ENCODE data around the gene CARD10.

CARD10 gene

GRCh38 chr22:37462436-37462835 lies 56.8 kb downstream of the CARD10 start:
- peak; percentile 6 for DNase-seq

GRCh38 chr22:37461961-37462360 lies 57.3 kb downstream of the CARD10 start:
- DNase-seq = no peak

DNA sequence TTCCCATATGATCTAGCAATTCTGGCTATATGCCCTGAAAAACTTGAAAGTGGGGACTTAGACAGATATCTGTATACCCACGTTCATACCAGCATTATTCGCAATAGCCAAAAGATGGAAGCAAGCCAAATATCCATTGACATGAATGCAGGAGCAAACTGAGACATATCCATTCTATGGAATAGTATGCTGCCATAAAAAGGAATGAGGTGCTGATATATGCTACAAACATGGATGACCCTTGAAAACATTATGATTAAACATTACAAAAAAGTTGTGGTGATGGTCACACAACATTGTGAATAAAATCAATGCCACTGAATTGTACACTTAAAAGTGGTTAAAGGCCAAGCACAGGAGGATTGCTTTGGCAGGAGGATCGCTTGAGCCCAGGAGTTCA lies 58.5 kb downstream of the CARD10 start:
- DNase-seq = no peak

DNA sequence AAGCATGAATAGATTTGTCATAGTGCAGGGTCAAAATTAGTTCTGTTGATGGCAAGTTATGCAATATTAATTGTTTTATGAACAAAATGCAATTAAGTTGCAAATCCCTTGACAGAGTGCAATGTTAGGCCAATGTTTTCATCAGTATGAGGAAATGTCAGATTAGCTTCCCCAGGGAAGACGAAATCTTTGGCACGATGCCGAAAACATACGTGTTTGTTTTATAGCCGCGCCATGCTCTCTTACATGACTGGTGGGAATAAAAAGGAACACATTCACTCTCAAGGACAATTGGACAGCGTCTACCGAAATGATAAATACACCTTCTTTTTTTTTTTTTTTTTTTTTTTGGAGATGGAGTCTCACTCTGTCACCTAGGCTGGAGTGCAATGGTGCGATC lies 60.0 kb downstream of the CARD10 start:
- DNase-seq = no peak

- peak; percentile 25 for DNase-seq
These were observed 61.9 kb downstream of the CARD10 start for GRCh38 chr22:37457093-37457893.

- DNase-seq = no peak
These were observed 62.9 kb downstream of the CARD10 start for GRCh38 chr22:37456346-37456745.

GRCh38 chr22:37455896-37456295 lies 63.3 kb downstream of the CARD10 start:
- DNase-seq = no peak

DNA sequence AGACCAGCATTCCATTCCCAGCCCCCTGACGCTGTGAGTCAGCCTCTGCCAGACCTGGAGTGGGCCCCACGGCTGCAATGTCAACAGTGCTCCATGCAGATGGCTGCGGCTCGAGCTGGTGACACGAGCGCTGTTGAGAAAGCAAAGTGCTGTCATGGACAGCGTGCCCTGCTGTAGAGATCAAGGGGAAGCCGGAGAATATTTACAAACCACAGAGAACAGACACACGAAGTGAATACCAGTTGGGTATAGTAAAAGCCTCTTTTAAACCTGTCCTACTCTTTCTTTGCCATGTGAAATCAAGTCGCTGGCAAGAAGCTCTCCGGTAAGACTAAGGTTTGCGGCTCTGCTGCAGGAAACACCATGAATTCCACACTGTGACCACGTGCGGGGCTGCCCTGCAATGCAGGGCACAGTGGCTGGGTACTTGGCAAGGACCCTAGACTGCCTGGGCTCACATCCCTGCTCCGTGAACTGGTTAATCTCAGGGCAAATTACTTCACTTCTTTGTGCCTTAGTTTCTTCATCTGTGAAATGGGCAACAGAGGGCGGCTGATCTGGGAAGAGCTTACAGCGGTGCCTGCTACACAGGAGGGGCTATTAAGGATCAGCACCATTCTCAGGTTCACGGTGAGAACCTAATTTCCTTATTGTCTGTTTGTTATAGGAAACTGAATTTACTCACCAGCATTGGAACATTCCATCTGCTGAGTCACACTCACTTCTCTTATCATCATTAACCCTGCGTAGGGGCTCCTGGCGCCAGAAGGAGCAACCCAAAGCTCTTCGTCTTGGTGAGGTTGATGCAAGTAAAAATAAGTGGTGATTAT lies 64.1 kb downstream of the CARD10 start:
- peak; percentile 4 for DNase-seq

DNA sequence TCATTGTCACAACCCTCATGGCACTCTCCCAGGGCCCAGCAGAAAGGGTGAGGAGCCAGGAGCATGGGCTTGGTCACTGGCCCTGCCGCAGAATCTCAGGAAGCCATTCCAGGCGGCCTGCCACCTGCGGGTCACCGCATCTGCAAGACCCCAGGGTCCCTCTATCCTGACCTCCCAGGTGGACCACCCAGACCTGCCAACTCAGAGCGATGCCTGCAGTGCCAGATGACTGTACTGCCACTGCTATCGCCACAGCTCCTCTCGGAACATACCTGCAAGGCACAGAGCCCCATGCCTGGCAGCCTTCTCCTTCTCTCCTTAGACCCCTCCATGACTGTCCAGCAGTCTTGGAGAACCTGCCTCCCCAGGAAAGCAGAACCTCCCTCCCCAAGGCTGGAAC lies 65.5 kb downstream of the CARD10 start:
- DNase-seq = no peak

- DNase-seq = no peak
These were observed 68.0 kb downstream of the CARD10 start for GRCh38 chr22:37451218-37451617.

DNA sequence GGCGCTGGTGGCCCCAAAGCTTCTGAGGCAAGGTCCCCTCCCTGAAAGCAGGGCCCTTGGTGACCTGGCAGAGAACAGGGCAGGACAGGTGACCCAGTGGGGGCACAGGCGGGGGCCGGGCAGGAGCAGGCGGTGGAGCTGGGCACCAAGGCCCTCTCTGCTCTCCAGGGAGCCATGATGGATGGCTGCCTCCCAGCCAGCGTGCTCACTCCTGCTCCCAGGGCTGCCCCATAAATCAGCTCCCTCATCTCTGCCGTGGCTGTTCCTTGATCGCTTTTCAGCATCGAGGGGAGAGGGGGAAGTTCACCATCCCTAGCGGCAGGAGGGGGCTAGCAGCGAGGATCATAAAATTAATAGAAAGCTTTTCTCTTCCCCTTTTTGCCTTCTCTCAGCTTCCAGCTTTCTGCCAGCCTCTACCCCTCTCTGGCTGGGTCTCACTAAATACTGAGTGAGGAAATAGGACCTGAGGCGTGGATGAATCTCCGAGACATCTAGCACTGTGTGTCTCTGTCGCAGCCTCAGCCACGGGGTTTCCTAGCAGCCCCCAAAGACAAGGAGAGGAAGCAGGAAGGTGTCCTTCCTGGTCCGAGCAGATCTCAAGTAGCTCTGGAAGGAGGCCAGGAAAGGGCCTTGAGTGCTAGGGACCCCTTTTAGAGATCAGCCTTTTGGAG lies 69.7 kb downstream of the CARD10 start:
- DNase-seq = no peak

DNA sequence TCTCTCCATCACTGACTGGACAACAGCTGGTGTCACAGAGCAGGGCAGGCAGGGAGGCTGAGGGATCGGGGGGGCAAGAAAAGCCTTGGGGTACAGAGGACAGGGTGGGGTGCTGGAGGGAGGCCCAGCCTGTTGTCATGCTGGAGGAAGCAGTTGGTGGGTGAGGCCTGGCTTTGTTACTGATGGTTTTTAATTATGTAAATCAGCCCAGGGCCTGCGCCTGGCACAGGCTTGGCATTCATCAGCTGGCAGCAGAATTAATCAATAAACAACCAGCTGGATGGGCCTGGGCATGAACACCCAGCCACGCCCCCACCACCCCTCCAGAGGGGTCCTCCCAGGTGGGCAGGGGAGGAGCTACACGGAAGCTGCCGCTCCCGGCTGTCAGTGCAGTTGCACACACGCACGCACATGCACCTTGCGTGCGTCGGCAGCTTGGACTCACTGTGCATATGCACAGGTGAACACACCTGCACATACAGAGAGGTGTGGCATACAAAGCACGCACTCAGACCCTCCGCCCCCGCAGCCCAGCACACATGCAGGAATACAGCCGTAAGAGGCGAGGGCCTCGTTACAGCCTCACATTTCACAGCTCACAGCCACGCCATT lies 70.6 kb downstream of the CARD10 start:
- no peak for DNase-seq

DNA sequence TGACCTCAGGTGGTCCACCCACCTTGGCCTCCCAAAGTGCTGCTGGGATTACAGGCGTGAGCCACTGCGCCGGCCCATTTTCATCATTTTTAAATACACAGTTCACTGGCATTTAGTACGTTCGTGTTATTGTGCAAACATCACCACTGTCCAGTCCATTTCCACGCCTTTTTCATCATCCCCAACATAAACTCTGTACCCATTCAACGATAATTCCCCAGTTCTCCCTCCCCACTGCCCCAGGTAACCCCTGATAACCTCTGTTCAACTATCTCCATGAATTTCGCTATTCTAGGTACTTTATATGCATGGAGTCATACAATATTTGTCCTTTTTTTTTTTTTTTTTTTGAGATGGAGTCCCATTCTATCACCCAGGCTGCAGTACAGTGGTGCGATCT lies 73.7 kb downstream of the CARD10 start:
- DNase-seq = no peak

GRCh38 chr22:37443977-37444376 lies 75.2 kb downstream of the CARD10 start:
- DNase-seq = no peak

DNA sequence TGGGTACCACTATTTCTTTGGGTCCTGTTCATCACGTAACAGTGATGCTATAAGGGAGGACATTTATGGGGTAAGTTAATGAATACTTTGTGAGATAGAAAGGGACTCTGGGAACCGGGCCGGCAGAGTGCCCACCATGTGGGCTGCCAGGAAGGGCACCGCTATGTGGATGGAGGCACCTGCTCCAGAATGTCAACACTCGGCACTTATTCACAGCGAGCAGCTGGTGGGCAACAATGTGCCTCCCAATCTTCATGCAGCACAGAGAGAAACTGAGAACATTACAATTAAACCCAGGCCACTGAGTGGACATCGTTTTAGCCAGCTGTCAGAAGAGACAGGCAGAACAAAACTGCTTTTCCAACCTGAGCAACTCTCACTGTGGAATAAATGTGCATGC lies 76.1 kb downstream of the CARD10 start:
- DNase-seq = no peak

- no peak for DNase-seq
These were observed 76.7 kb downstream of the CARD10 start for GRCh38 chr22:37442537-37442936.

GRCh38 chr22:37442135-37442534 lies 77.1 kb downstream of the CARD10 start:
- no peak for DNase-seq

GRCh38 chr22:37440875-37441274 lies 78.3 kb downstream of the CARD10 start:
- DNase-seq = no peak

All from NCI-H146 (cell line).